IgD-negative memory B cell (primary cell): Measurements from ENCODE around the gene NPAS3. TPM values are rescaled to one million over a fixed set of nuclear protein-coding genes. Genes with fewer than 3 reads are reported as not detected.

Experiments used
- H3K27ac Mint-ChIP-seq, 3 donors: one replicate each; pipeline ENCODE4 v1.8.0; 2020 to 2022; ENCODE audit warnings: mild to moderate bottlenecking in 3 of 3, mixed read lengths in 3 of 3, moderate library complexity in 1 of 3
- H3K27me3 Mint-ChIP-seq: one replicate; pipeline ENCODE4 v1.8.0; 2021; ENCODE audit warnings: mixed read lengths
- H3K36me3 Mint-ChIP-seq: one replicate; pipeline ENCODE4 v1.8.0; 2020; ENCODE audit warnings: mild to moderate bottlenecking, mixed read lengths
- H3K4me1 Mint-ChIP-seq, 3 donors: one replicate each; pipeline ENCODE4 v1.8.0; 2020 to 2022; ENCODE audit warnings: mixed read lengths in 3 of 3, mild to moderate bottlenecking in 1 of 3
- H3K4me3 Mint-ChIP-seq, 4 donors: one replicate each; pipeline ENCODE4 v1.8.0; 2020 to 2022; ENCODE audit warnings: mild to moderate bottlenecking in 4 of 4, mixed read lengths in 4 of 4, moderate library complexity in 3 of 4
- H3K9me3 Mint-ChIP-seq, 3 donors: one replicate each; pipeline ENCODE4 v1.8.0; 2020 to 2021; ENCODE audit warnings: mixed read lengths in 3 of 3, mild to moderate bottlenecking in 1 of 3
- polyA plus RNA-seq: library from polyadenylated mRNA; unstranded; fragments of 300-500 nt; fragmentation: Illumina TruSeq; gene quantifications from one replicate; pipeline ENCODE4 v1.2.3, GENCODE V29; 2021

Gene NPAS3
- polyA plus RNA-seq, 1 donor from 2014 or later: not detected

- no peaks in the 10 kb centered on the region for H3K27me3 Mint-ChIP-seq
- no peak overlapping the region for H3K4me3 Mint-ChIP-seq
- H3K36me3 Mint-ChIP-seq: no peaks in the 10 kb centered on the region
- no peak overlapping the region for H3K27ac Mint-ChIP-seq
- no peaks in the 10 kb centered on the region for H3K9me3 Mint-ChIP-seq
- no peaks in the 10 kb centered on the region for H3K4me1 Mint-ChIP-seq
Observed at GRCh38 chr14:33598582-33598981, 659.9 kb downstream of the NPAS3 start.

- Mint-ChIP-seq H3K36me3 (no peaks in the 10 kb centered on the region), H3K27me3 (no peaks in the 10 kb centered on the region), H3K9me3 (peaks cover 0 to 1% (median 1%) of the 10 kb centered on the region in 3 donors), H3K4me1 (no peaks in the 10 kb centered on the region), H3K27ac (no peak overlapping the region), H3K4me3 (no peak overlapping the region)
Observed at GRCh38 chr14:33602396-33602795, 663.7 kb downstream of the NPAS3 start.

DNA sequence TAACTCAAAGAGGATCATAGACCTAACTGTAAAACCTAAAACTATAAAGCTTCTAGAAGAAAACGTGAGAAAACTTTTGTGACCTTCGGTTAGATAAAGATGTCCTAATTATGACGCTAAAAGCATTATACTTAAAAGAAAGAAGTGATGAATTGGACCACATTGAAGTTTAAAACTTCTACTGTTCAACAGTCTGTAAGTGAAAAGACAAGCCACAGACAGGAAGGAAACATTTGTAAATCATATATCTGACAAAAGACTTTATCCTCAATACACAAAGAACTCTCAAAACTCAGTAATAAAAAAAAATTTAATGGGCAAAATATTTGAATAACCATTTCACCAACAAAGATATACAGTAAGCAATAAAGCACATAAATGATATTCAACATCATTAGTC lies 667.9 kb downstream of the NPAS3 start:
- H3K4me1 Mint-ChIP-seq: no peaks in the 10 kb centered on the region
- peaks cover 0 to 2% (median 1%) of the 10 kb centered on the region in 3 donors for H3K9me3 Mint-ChIP-seq
- H3K27ac Mint-ChIP-seq: no peak overlapping the region
- H3K4me3 Mint-ChIP-seq: no peak overlapping the region
- H3K36me3 Mint-ChIP-seq: no peaks in the 10 kb centered on the region
- no peaks in the 10 kb centered on the region for H3K27me3 Mint-ChIP-seq

DNA sequence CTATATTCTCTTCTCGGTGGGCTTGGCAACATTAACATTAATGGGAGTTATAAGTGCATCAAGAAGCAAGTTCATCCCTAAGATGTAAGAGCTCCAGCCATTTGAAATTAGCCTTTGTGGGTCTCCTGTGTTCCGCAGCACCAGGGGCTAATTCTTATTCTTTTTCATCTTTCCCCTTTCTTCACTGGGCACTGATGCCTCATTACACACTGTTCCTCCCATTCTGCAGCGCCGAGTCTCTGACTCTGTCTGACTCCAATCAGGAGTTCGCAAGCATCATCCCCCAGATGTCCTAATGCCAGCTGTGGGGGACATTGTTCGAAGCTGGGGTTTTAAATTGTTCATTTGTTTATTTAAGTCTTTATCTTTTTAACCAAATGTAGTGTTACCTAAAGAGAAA lies 670.9 kb downstream of the NPAS3 start:
- Mint-ChIP-seq H3K4me1 (no peaks in the 10 kb centered on the region), H3K9me3 (peaks cover 0 to 2% (median 1%) of the 10 kb centered on the region in 3 donors), H3K36me3 (no peaks in the 10 kb centered on the region), H3K27me3 (no peaks in the 10 kb centered on the region), H3K4me3 (no peak overlapping the region), H3K27ac (no peak overlapping the region)

DNA sequence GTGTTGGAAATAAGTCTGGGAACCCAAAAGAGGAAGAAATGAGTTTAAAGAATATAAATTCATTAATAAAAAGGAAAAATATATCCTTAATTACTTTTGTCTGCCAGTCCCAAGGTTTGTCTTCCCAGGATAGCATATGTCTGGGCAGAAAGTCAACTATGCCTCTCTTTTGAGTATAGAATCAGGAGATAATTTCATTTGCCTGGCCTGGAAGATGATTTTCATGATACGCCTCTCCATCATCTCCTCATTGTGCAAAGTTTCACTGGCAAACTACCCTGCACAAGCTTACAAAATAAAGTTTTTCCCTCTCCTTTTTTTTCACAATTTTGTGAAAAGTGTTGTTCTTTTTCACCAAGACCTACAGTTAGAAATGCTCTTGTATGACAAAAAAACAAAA lies 671.4 kb downstream of the NPAS3 start:
- H3K27ac Mint-ChIP-seq: no peak overlapping the region
- H3K36me3 Mint-ChIP-seq: no peaks in the 10 kb centered on the region
- H3K9me3 Mint-ChIP-seq: peaks cover 0 to 2% (median 1%) of the 10 kb centered on the region in 3 donors
- H3K27me3 Mint-ChIP-seq: no peaks in the 10 kb centered on the region
- H3K4me1 Mint-ChIP-seq: no peaks in the 10 kb centered on the region
- H3K4me3 Mint-ChIP-seq: no peak overlapping the region

- H3K4me3 Mint-ChIP-seq: no peak overlapping the region
Observed at GRCh38 chr14:33611405-33612196, 672.9 kb downstream of the NPAS3 start.

GRCh38 chr14:33612197-33612505 lies 673.5 kb downstream of the NPAS3 start:
- no peak overlapping the region for H3K4me3 Mint-ChIP-seq
- H3K36me3 Mint-ChIP-seq: no peaks in the 10 kb centered on the region
- H3K27me3 Mint-ChIP-seq: no peaks in the 10 kb centered on the region
- H3K9me3 Mint-ChIP-seq: peaks cover 0 to 2% (median 0%) of the 10 kb centered on the region in 3 donors
- H3K27ac Mint-ChIP-seq: no peak overlapping the region
- no peaks in the 10 kb centered on the region for H3K4me1 Mint-ChIP-seq

More at GRCh38 chr14:33611405-33612196, 672.9 kb downstream of the NPAS3 start:
- H3K9me3 Mint-ChIP-seq: peaks cover 0 to 2% (median 0%) of the 10 kb centered on the region in 3 donors
- H3K27me3 Mint-ChIP-seq: no peaks in the 10 kb centered on the region
- H3K27ac Mint-ChIP-seq: no peak overlapping the region
- no peaks in the 10 kb centered on the region for H3K36me3 Mint-ChIP-seq
- H3K4me1 Mint-ChIP-seq: no peaks in the 10 kb centered on the region

- Mint-ChIP-seq H3K27ac (no peak overlapping the region), H3K36me3 (no peaks in the 10 kb centered on the region), H3K4me1 (no peaks in the 10 kb centered on the region), H3K27me3 (no peaks in the 10 kb centered on the region), H3K4me3 (no peak overlapping the region), H3K9me3 (no peaks in the 10 kb centered on the region)
Observed at GRCh38 chr14:33617154-33617553, 678.5 kb downstream of the NPAS3 start.

DNA sequence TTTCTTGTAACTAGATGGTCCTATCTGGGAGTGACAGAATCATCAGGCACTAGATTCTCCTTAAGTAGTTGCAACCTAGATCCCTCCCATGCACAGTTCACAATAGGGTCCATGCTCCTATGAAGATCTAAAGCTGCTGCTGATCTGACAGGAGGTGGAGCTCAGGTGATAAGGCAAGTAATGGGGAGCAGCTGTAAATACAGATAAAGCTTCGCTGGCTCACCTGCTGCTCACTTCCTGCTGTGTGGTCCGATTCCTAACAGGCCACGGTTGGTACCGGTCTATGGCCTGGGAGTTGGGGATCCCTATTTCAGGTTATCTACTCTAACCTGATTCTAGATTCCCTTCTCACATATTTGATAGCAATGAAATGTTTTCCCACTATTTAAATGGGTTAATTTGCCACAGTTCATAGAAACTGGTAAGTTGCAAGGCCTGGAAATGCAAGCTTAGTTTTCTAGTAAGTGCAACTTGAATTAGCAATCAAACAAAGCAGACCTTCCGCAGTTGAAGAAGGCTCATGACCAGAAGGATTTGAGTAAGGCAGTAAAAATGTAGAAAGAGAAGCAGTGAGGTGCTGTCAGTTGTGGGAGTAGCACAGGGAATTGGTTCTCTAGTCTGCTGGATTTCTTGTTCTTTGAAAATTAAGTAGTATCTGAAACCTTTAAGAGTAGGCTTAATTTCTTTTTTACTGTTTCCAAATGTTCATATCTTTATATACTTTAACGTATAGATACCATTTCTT lies 679.9 kb downstream of the NPAS3 start:
- H3K4me1 Mint-ChIP-seq: no peaks in the 10 kb centered on the region
- no peaks in the 10 kb centered on the region for H3K27me3 Mint-ChIP-seq
- no peak overlapping the region for H3K27ac Mint-ChIP-seq
- H3K36me3 Mint-ChIP-seq: no peaks in the 10 kb centered on the region
- H3K4me3 Mint-ChIP-seq: no peak overlapping the region
- H3K9me3 Mint-ChIP-seq: no peaks in the 10 kb centered on the region

DNA sequence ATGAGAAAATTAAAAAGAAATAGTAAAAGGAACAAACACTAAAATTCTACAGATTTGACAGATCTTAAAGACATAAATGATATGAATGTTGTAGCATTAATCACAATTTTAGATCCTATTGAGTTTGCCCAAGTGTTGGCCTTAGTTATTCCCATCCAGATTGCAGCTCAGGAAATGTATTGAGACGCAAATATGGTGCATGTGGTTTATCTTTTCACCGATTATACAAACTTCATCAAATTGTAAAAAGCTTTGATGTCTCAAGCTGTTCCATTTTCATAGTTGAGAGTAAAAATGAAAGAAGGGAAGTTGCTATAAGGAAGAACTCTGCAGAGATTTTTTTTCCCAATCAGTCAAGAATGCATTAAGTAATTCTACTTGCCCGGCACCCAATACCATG lies 683.8 kb downstream of the NPAS3 start:
- H3K9me3 Mint-ChIP-seq: no peaks in the 10 kb centered on the region
- H3K36me3 Mint-ChIP-seq: no peaks in the 10 kb centered on the region
- no peaks in the 10 kb centered on the region for H3K4me1 Mint-ChIP-seq
- no peak overlapping the region for H3K27ac Mint-ChIP-seq
- no peak overlapping the region for H3K4me3 Mint-ChIP-seq
- H3K27me3 Mint-ChIP-seq: no peaks in the 10 kb centered on the region

- Mint-ChIP-seq H3K4me1 (no peaks in the 10 kb centered on the region), H3K36me3 (no peaks in the 10 kb centered on the region), H3K4me3 (no peak overlapping the region), H3K27me3 (no peaks in the 10 kb centered on the region), H3K9me3 (peaks cover 2 to 4% (median 3%) of the 10 kb centered on the region in 3 donors), H3K27ac (no peak overlapping the region)
Observed at GRCh38 chr14:33629792-33630191, 691.1 kb downstream of the NPAS3 start.

- no peaks in the 10 kb centered on the region for H3K27me3 Mint-ChIP-seq
- H3K9me3 Mint-ChIP-seq: peaks cover 2 to 4% (median 3%) of the 10 kb centered on the region in 3 donors
- no peaks in the 10 kb centered on the region for H3K4me1 Mint-ChIP-seq
- no peak overlapping the region for H3K27ac Mint-ChIP-seq
- H3K4me3 Mint-ChIP-seq: no peak overlapping the region
- H3K36me3 Mint-ChIP-seq: no peaks in the 10 kb centered on the region
Observed at GRCh38 chr14:33631021-33631420, 692.3 kb downstream of the NPAS3 start.

GRCh38 chr14:33631441-33631840 lies 692.8 kb downstream of the NPAS3 start:
- Mint-ChIP-seq H3K4me1 (no peaks in the 10 kb centered on the region), H3K9me3 (peaks cover 2 to 4% (median 3%) of the 10 kb centered on the region in 3 donors), H3K36me3 (no peaks in the 10 kb centered on the region), H3K27ac (no peak overlapping the region), H3K4me3 (no peak overlapping the region), H3K27me3 (no peaks in the 10 kb centered on the region)

DNA sequence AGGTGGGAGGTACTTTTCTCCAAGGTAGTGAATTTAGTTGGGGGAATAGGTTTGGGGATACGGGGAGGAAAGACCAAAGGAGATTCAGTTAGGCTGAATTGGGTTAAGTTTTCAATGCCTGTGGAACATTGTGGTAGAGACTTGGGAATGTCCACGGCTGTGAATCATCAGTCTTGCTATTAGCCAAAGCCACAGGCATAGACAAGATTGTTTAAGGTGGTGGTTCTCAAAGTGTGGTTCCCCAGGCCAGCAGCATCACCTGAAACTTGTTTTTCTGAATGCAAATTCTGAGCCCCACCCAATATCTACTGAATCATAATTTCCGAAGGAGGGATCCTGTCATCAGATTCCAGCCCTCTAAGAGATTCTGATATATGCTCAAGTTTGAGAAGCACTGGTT lies 696.0 kb downstream of the NPAS3 start:
- H3K4me3 Mint-ChIP-seq: no peak overlapping the region
- H3K27ac Mint-ChIP-seq: no peak overlapping the region
- no peaks in the 10 kb centered on the region for H3K27me3 Mint-ChIP-seq
- peaks cover 0 to 4% (median 3%) of the 10 kb centered on the region in 3 donors for H3K9me3 Mint-ChIP-seq
- no peaks in the 10 kb centered on the region for H3K4me1 Mint-ChIP-seq
- no peaks in the 10 kb centered on the region for H3K36me3 Mint-ChIP-seq

DNA sequence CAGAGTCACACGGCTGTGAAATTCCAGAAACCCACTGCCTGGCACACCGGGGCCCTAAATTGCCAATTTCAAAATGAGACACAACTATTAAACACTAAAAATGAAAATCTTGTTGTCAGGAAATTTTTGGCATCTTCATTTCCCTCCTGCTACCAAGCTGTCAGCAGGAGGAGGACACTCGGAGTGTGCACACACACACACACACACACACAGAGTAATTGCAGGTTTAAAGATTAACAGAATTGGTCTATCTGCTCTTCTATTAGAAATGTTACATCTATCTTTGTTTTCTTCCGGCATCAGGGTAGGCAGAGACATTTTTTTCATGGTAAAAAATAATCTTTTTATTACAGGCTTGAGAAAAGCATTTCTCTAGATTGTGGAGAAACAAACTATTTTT lies 698.0 kb downstream of the NPAS3 start:
- Mint-ChIP-seq H3K27ac (no peak overlapping the region), H3K9me3 (peaks cover 0 to 4% (median 3%) of the 10 kb centered on the region in 3 donors), H3K36me3 (no peaks in the 10 kb centered on the region), H3K4me3 (no peak overlapping the region), H3K4me1 (no peaks in the 10 kb centered on the region), H3K27me3 (no peaks in the 10 kb centered on the region)

GRCh38 chr14:33642080-33642479 lies 703.4 kb downstream of the NPAS3 start:
- Mint-ChIP-seq H3K4me3 (no peak overlapping the region), H3K27me3 (no peaks in the 10 kb centered on the region), H3K4me1 (no peaks in the 10 kb centered on the region), H3K27ac (no peak overlapping the region), H3K36me3 (no peaks in the 10 kb centered on the region), H3K9me3 (peaks cover 0 to 3% (median 0%) of the 10 kb centered on the region in 3 donors)
